Measurements from ENCODE around the gene DNER. TPM values are rescaled to one million over a fixed set of nuclear protein-coding genes. Genes with fewer than 3 reads are reported as not detected.
A peak's percentile ranks its signal among the peaks of the same experiment; 100 is the strongest.

DNER gene
- total RNA-seq, 1 experiment from 2014 or later = 3.7 TPM

GRCh38 chr2:229752970-229753729 lies 38.8 kb upstream of the DNER start:
- TF ChIP-seq USF2 (CRISPR knock-in tag; IDR thresholded peaks at IDR 0.05) (0 out of 2 replicates have a peak, but pooled peaks have one; percentile 25), ZNF423 (CRISPR knock-in tag; IDR thresholded peaks at IDR 0.05) (no peak), CREM (CRISPR knock-in tag; IDR thresholded peaks at IDR 0.05) (no peak)
- POLR2A ChIA-PET = no interaction called here
- H3K27ac Mint-ChIP-seq = no peak overlapping the region
- H3K27me3 Mint-ChIP-seq (ENCODE audit: low read depth) = no peaks in the 10 kb centered on the region
- CTCF ChIA-PET = interaction anchor here (0.9 kb wide), 1 partner anchor 158 kb away, joined by 4 read pairs; no protein-coding TSS in a partner anchor
- H3K9me3 Mint-ChIP-seq = peaks cover 8% of the 10 kb centered on the region
- H3K4me3 Mint-ChIP-seq = no peak overlapping the region
- peaks cover 12% of the 10 kb centered on the region for H3K4me1 Mint-ChIP-seq
- peak; percentile 44; the same call in 1 of the 2 replicates for ATAC-seq
- DNase-seq (ENCODE audit: low spot score) = no peak
- no peaks in the 10 kb centered on the region; the same call in 1 of the 2 replicates for H3K36me3 Mint-ChIP-seq

- CTCF ChIA-PET = interaction anchor here (0.6 to 1.3 kb wide), 2 partner anchors 31 to 640 kb away, joined by 3 read pairs; no protein-coding TSS in a partner anchor
- POLR2A ChIA-PET = interaction anchor here (0.7 kb wide), 1 partner anchor 35 kb away, joined by 4 read pairs; no protein-coding TSS in a partner anchor
- H3K9me3 Mint-ChIP-seq = peaks cover 9% of the 10 kb centered on the region
- H3K4me1 Mint-ChIP-seq = peaks cover 12% of the 10 kb centered on the region
- peaks cover 5% of the 10 kb centered on the region for H3K36me3 Mint-ChIP-seq
- no peak for DNase-seq (ENCODE audit: low spot score)
- H3K27ac Mint-ChIP-seq = no peak overlapping the region
- ATAC-seq = no peak; the same call in 1 of the 2 replicates
- H3K27me3 Mint-ChIP-seq (ENCODE audit: low read depth) = no peaks in the 10 kb centered on the region
- H3K4me3 Mint-ChIP-seq = no peak overlapping the region
- TF ChIP-seq TP53 (CRISPR knock-in tag; IDR thresholded peaks at IDR 0.05) = no peak
- no peak for TF ChIP-seq ZSCAN18 (CRISPR knock-in tag; IDR thresholded peaks at IDR 0.05)
- no peak for TF ChIP-seq FOXP1 (CRISPR knock-in tag; IDR thresholded peaks at IDR 0.05; ENCODE audit: borderline replicate concordance)
- TF ChIP-seq ZNF532 (CRISPR knock-in tag; IDR thresholded peaks at IDR 0.05; ENCODE audit: borderline replicate concordance) = no peak
- TF ChIP-seq CREM (CRISPR knock-in tag; IDR thresholded peaks at IDR 0.05) = no peak
- TF ChIP-seq ZNF317 (CRISPR knock-in tag; IDR thresholded peaks at IDR 0.05; ENCODE audit: borderline replicate concordance, low read depth) = no peak
- TF ChIP-seq AFF4 (CRISPR knock-in tag; IDR thresholded peaks at IDR 0.05; ENCODE audit: borderline replicate concordance) = no peak
- TF ChIP-seq SMAD3 (CRISPR knock-in tag; IDR thresholded peaks at IDR 0.05; ENCODE audit: borderline replicate concordance) = no peak
- no peak for TF ChIP-seq STAT6 (CRISPR knock-in tag; conservative IDR thresholded peaks at IDR 0.05; ENCODE audit: low read depth)
- TF ChIP-seq JUN (CRISPR knock-in tag; IDR thresholded peaks at IDR 0.05) = no peak
- TF ChIP-seq ARID4B (CRISPR knock-in tag; IDR thresholded peaks at IDR 0.05; ENCODE audit: borderline replicate concordance) = no peak
- no peak for TF ChIP-seq SOX15 (CRISPR knock-in tag; IDR thresholded peaks at IDR 0.05)
- TF ChIP-seq EMX1 (CRISPR knock-in tag; IDR thresholded peaks at IDR 0.05) = no peak
Observed at GRCh38 chr2:229749779-229750178, 35.4 kb upstream of the DNER start.

Measured in WTC11 (cell line).